HG03571 (cell line): Measurements from ENCODE around the gene GABBR2.
A peak's percentile ranks its signal among the peaks of the same experiment; 100 is the strongest.
"Not testable (repeated sequence)": the region's sequence is repeated elsewhere in the genome, so short reads cannot be mapped to it uniquely, and the experiment has no call there.

Source experiments
- ATAC-seq: cut with Tn5 transposase; IDR thresholded peaks from one replicate; pipeline ENCODE4 v1.9.1; 2021; ENCODE audit not compliant: unreplicated experiment

GABBR2 gene

GRCh38 chr9:98271479-98271878 is 437.3 kb downstream of the GABBR2 start:
- ATAC-seq = no peak

- not testable (repeated sequence) for ATAC-seq
Measured at GRCh38 chr9:98270284-98270683, 438.5 kb downstream of the GABBR2 start.

GRCh38 chr9:98269652-98270051 is 439.1 kb downstream of the GABBR2 start:
- ATAC-seq = not testable (repeated sequence)

GRCh38 chr9:98267556-98267955 is 441.2 kb downstream of the GABBR2 start:
- ATAC-seq = not testable (repeated sequence)

- no peak for ATAC-seq
Measured at GRCh38 chr9:98264516-98264915, 444.2 kb downstream of the GABBR2 start.

- no peak for ATAC-seq
Measured at GRCh38 chr9:98263482-98264357, 445.0 kb downstream of the GABBR2 start.

- ATAC-seq = no peak
Measured at GRCh38 chr9:98263080-98263479, 445.7 kb downstream of the GABBR2 start.

GRCh38 chr9:98262056-98262455 is 446.7 kb downstream of the GABBR2 start:
- ATAC-seq = no peak

- ATAC-seq = no peak
Measured at GRCh38 chr9:98260635-98261034, 448.1 kb downstream of the GABBR2 start.

- ATAC-seq = no peak
Measured at GRCh38 chr9:98259791-98260190, 448.9 kb downstream of the GABBR2 start.

GRCh38 chr9:98256756-98257155 is 452.0 kb downstream of the GABBR2 start:
- no peak for ATAC-seq

- ATAC-seq = peak; percentile 89
Measured at GRCh38 chr9:98255578-98256296, 453.0 kb downstream of the GABBR2 start, which contains the start of gene TBC1D2. TSS of gene TBC1D2 (minus strand) at chr9:98255649. CDS start at chr9:98255541, 108 bp downstream.

- peak; percentile 8 for ATAC-seq
Measured at GRCh38 chr9:98255061-98255577, 453.6 kb downstream of the GABBR2 start.

GRCh38 chr9:98254228-98255060 is 454.3 kb downstream of the GABBR2 start:
- no peak for ATAC-seq

- ATAC-seq = no peak
Measured at GRCh38 chr9:98253565-98253964, 455.2 kb downstream of the GABBR2 start.

GRCh38 chr9:98251551-98251950 is 457.2 kb downstream of the GABBR2 start:
- no peak for ATAC-seq

GRCh38 chr9:98249771-98250170 is 459.0 kb downstream of the GABBR2 start:
- ATAC-seq = no peak

GRCh38 chr9:98248737-98249474 is 459.8 kb downstream of the GABBR2 start:
- ATAC-seq = no peak

GRCh38 chr9:98247831-98248657 is 460.7 kb downstream of the GABBR2 start:
- no peak for ATAC-seq
